Measurements from ENCODE around the gene PLGLB1.
"Not testable (repeated sequence)": the region's sequence is repeated elsewhere in the genome, so short reads cannot be mapped to it uniquely, and the experiment has no call there.

The PLGLB1 gene

DNA sequence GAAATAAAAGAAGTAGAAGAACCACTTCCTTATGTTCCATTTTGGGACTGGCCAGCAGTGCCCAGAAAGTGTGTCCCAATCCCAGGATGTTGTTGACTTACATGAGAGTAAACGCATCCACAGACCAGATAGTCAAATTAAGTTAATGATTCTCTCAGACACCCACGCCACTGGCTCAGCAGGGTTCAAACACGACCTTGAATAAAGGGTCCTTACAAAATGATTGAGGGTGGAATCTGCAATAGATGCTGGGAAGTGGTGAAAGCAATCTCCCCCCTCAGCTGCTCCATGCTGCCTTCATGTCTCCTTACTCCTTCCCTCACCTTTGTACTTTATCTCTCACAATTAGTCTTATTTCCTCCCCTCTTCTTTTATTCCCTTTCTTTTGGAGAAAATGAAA is at the start of gene PLGLB1:
PLGLB1 (minus strand) TSS at position 101 of the 400 bp plus-strand sequence; CDS start at position 40, 61 bp downstream.
- DNase-seq (ENCODE audit: low read depth): not testable (repeated sequence)

DNA sequence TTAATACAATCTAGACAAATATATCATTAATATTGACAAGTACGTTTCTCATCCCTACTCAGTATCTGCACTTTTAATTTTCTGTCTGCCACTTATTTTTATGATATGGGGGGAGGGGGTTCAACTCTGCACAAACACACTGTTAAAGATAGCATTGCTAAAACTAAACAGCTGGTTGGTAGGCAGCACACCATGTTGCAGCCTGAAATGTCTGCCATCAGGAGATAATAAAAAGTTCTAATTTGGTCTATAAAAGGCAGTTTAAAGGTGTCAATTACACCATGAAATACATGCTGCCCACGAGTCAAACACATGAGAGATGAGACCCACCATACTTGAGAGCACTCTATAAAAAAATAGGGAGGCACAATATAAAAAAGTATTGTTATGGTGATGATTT is 42.7 kb upstream of the PLGLB1 start:
- not testable (repeated sequence) for DNase-seq (ENCODE audit: low read depth)

DNA sequence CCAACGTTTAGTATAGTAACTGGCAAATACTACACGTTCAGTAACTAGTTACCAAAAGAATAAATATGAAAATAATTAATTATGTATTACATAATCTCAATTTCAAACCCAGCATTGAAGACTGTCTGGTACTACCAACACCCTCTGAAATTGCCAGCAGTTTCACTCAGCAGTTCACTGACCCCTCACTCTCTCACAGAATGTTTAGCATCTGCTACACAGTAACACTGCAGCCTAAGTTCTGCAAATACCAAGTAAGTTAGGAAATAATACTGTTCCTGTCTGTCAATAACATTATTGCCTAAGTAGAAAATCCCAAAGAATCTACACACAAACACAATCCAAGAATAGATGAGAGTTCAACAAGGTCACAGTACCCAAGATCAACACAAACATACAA is 41.8 kb upstream of the PLGLB1 start:
- peak; percentile 17 for DNase-seq (ENCODE audit: low read depth)

GRCh38 chr2:87061519-87061918 is 39.9 kb upstream of the PLGLB1 start:
- not testable (repeated sequence) for DNase-seq (ENCODE audit: low read depth)

- DNase-seq (ENCODE audit: low read depth): not testable (repeated sequence)
Observed at GRCh38 chr2:87057606-87058005, 36.0 kb upstream of the PLGLB1 start.

- not testable (repeated sequence) for DNase-seq (ENCODE audit: low read depth)
Observed at GRCh38 chr2:87056843-87057242, 35.2 kb upstream of the PLGLB1 start.

- not testable (repeated sequence) for DNase-seq (ENCODE audit: low read depth)
Observed at GRCh38 chr2:87056435-87056834, 34.8 kb upstream of the PLGLB1 start.

GRCh38 chr2:87054375-87054774 is 32.7 kb upstream of the PLGLB1 start:
- DNase-seq (ENCODE audit: low read depth): not testable (repeated sequence)

- DNase-seq (ENCODE audit: low read depth): not testable (repeated sequence)
Observed at GRCh38 chr2:87041321-87041978, 19.8 kb upstream of the PLGLB1 start.

- not testable (repeated sequence) for DNase-seq (ENCODE audit: low read depth)
Observed at GRCh38 chr2:87028607-87029006, 7.0 kb upstream of the PLGLB1 start.

- not testable (repeated sequence) for DNase-seq (ENCODE audit: low read depth)
Observed at GRCh38 chr2:87026816-87027215, 5.2 kb upstream of the PLGLB1 start.

DNA sequence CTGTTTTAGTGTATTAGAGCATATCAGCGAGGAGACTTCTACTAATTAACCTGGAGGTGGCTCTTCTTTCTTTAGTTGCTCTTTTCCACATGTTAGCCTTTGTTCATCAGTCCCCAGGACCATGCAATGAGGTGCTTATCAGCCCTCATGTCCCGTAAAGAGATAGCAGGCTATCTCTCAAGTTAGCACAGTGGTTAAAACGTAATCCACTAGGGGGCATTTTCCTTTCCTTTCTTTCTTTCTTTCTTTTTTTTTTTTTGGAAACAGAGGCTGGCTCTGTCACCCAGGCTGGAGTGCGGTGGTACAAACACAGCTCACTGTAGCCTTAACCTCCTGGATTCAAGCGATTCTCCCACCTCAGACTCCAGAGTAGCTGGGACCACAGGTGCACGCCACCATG is 4.3 kb upstream of the PLGLB1 start:
- DNase-seq (ENCODE audit: low read depth): not testable (repeated sequence)

DNA sequence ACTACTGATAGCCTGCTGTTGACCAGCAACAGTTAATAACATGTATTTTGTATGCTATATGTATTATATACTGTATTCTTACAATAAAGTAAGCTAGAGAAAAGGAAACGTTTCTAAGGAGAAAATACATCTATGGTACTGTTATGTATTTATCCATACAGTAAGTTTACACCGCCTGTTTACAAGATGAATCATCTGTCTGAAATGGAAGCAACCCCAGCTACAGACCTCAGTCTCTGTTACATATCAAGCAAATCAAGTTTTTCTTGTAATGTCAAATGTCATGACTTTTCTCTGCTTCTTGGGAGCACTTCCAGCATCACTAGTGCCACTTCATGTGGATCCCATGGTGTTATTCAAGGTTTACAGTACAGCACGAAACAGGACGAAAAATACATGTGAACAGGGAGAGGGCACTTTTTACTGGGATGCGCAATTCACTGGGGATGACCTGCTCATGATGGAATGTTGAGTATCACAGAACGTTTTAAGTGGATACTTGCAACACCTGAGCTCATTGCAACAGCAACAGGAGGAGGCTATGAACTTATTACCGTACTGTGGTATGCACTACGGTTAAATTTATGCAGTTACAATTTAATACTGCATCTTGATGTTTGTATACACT is 2.5 kb upstream of the PLGLB1 start:
- not testable (repeated sequence) for DNase-seq (ENCODE audit: low read depth)

GRCh38 chr2:87021043-87021442 is 601 bp downstream of the PLGLB1 start:
- not testable (repeated sequence) for DNase-seq (ENCODE audit: low read depth)

GRCh38 chr2:87019053-87019452 is 2.6 kb downstream of the PLGLB1 start:
- DNase-seq (ENCODE audit: low read depth): not testable (repeated sequence)

- not testable (repeated sequence) for DNase-seq (ENCODE audit: low read depth)
Observed at GRCh38 chr2:87014489-87015169, 7.0 kb downstream of the PLGLB1 start.

DNA sequence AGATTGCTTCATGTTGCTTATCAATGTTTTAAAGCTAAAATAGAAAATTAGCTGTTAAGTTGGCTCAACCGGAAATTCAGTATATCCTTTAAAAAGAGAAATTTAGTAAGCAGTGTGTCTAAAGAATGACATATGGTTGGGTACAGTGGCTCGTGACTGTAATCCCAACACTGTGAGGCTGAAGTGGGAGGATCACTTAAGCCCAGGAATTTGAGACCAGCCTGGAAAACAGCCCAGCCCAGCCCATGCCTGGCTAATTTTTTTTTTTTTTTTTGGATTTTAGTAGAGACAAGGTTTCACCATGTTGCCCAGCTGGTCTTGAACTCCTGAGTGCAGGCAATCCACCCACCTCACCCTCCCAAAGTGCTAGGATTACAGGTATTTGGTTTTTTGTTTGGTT is 17.2 kb downstream of the PLGLB1 start:
- not testable (repeated sequence) for DNase-seq (ENCODE audit: low read depth)
